H9 (cell line): ENCODE measurements around the gene PPP1R26. TPM values are rescaled to one million over a fixed set of nuclear protein-coding genes. Genes with fewer than 3 reads are reported as not detected.

ENCODE experiments used
- DNase-seq: peaks from one replicate; pipeline ENCODE4 v3.0.0-alpha.2; 2017
- H2AFZ ChIP-seq: one replicate; pipeline ENCODE4 v1.6.1; 2013; ENCODE audit warnings: mild to moderate bottlenecking, low read length, control low read depth, moderate library complexity
- H2AK5ac ChIP-seq: 2 replicates; pipeline ENCODE4 v1.6.1; 2013; ENCODE audit warnings: low read length, control low read depth, mixed read lengths; ENCODE audit not compliant: insufficient read length
- H2BK120ac ChIP-seq: one replicate; pipeline ENCODE4 v1.6.1; 2013; ENCODE audit warnings: low read depth, mild to moderate bottlenecking, low read length, control low read depth, inconsistent platforms; ENCODE audit not compliant: poor library complexity, severe bottlenecking
- H2BK12ac ChIP-seq: 2 replicates; pipeline ENCODE4 v1.6.1; 2013; ENCODE audit warnings: low read length, control low read depth, mixed read lengths, low read depth; ENCODE audit not compliant: insufficient read length
- H2BK15ac ChIP-seq: 2 replicates; pipeline ENCODE4 v1.6.1; 2013; ENCODE audit warnings: low read depth, low read length, control low read depth
- H2BK20ac ChIP-seq: one replicate; pipeline ENCODE4 v1.6.1; 2013; ENCODE audit warnings: low read depth, mild to moderate bottlenecking, low read length, control low read depth, inconsistent platforms; ENCODE audit not compliant: poor library complexity, severe bottlenecking
- H2BK5ac ChIP-seq: 2 replicates; pipeline ENCODE4 v1.6.1; 2013; ENCODE audit warnings: low read length, control low read depth, mixed read lengths; ENCODE audit not compliant: insufficient read length
- H3K14ac ChIP-seq: 2 replicates; pipeline ENCODE4 v1.6.1; 2013; ENCODE audit warnings: low read length, control low read depth; ENCODE audit not compliant: insufficient read depth
- H3K18ac ChIP-seq: 2 replicates; pipeline ENCODE4 v1.6.1; 2013; ENCODE audit warnings: low read depth, mild to moderate bottlenecking, mixed read lengths, low read length, control low read depth; ENCODE audit not compliant: insufficient read length
- H3K23ac ChIP-seq: 2 replicates; pipeline ENCODE4 v1.6.1; 2013; ENCODE audit warnings: low read length, control low read depth, mixed read lengths, low read depth; ENCODE audit not compliant: insufficient read length
- H3K23me2 ChIP-seq: 2 replicates; pipeline ENCODE4 v1.6.1; 2013; ENCODE audit warnings: low read depth, mild to moderate bottlenecking, mixed read lengths, low read length, control low read depth; ENCODE audit not compliant: insufficient read length, poor library complexity, severe bottlenecking
- H3K27ac ChIP-seq: 2 replicates; pipeline ENCODE4 v1.5.1; 2013; ENCODE audit warnings: low read length, control low read depth, mixed read lengths, low read depth; ENCODE audit not compliant: insufficient read length
- H3K27me3 ChIP-seq: 2 replicates; pipeline ENCODE4 v1.6.1; 2013; ENCODE audit warnings: low read length, control low read depth, inconsistent platforms; ENCODE audit not compliant: insufficient read depth
- H3K4ac ChIP-seq: 2 replicates; pipeline ENCODE4 v1.6.1; 2013; ENCODE audit warnings: low read depth, mild to moderate bottlenecking, control low read depth, inconsistent platforms, low read length, moderate library complexity
- H3K4me1 ChIP-seq: 2 replicates; pipeline ENCODE4 v1.6.1; 2013; ENCODE audit warnings: low read length, control low read depth, inconsistent platforms; ENCODE audit not compliant: insufficient read depth
- H3K4me2 ChIP-seq: 2 replicates; pipeline ENCODE4 v1.6.1; 2013; ENCODE audit warnings: low read length, control low read depth, mixed read lengths; ENCODE audit not compliant: insufficient read length, insufficient read depth
- H3K56ac ChIP-seq: 2 replicates; pipeline ENCODE4 v1.6.1; 2013; ENCODE audit warnings: low read depth, mild to moderate bottlenecking, mixed read lengths, low read length, control low read depth; ENCODE audit not compliant: insufficient read length
- H3K79me1 ChIP-seq: 2 replicates; pipeline ENCODE4 v1.6.1; 2013; ENCODE audit warnings: low read depth, mild to moderate bottlenecking, moderate library complexity, low read length, control low read depth, inconsistent platforms; ENCODE audit not compliant: insufficient read depth, poor library complexity, severe bottlenecking
- H3K79me2 ChIP-seq: 2 replicates; pipeline ENCODE4 v1.6.1; 2013; ENCODE audit warnings: low read length, control low read depth, inconsistent platforms; ENCODE audit not compliant: insufficient read depth
- H3K9ac ChIP-seq: 2 replicates; pipeline ENCODE4 v1.6.1; 2013; ENCODE audit warnings: low read length, control low read depth, mixed read lengths; ENCODE audit not compliant: insufficient read length; ENCODE audit errors: extremely low read depth
- H3K9me3 ChIP-seq: one replicate; pipeline ENCODE4 v1.6.1; 2013; ENCODE audit warnings: low read depth, low read length, inconsistent platforms; ENCODE audit not compliant: control insufficient read depth
- H3T11ph ChIP-seq: one replicate; pipeline ENCODE4 v1.6.1; 2013; ENCODE audit warnings: mild to moderate bottlenecking, low read length, control low read depth, inconsistent platforms
- H4K20me1 ChIP-seq: one replicate; pipeline ENCODE4 v1.6.1; 2013; ENCODE audit not compliant: control insufficient read depth, insufficient read length, insufficient read depth
- H4K5ac ChIP-seq: 2 replicates; pipeline ENCODE4 v1.6.1; 2013; ENCODE audit warnings: low read depth, mild to moderate bottlenecking, mixed read lengths, low read length, control low read depth; ENCODE audit not compliant: insufficient read length
- H4K8ac ChIP-seq: replicated peaks from 2 replicates; pipeline ENCODE4 v1.6.1; 2013; ENCODE audit warnings: low read length, control low read depth, mixed read lengths, low read depth; ENCODE audit not compliant: insufficient read length
- H4K91ac ChIP-seq: 2 replicates; pipeline ENCODE4 v1.6.1; 2013; ENCODE audit warnings: low read depth, mild to moderate bottlenecking, moderate library complexity, mixed read lengths, low read length, control low read depth; ENCODE audit not compliant: insufficient read length
- H3K27ac Mint-ChIP-seq, 3 experiments: 2 replicates in 2 of 3; 3 replicates in 1 of 3; pipeline ENCODE4 v1.8.0; 2020 to 2021; ENCODE audit warnings: mixed read lengths in 3 of 3, mild to moderate bottlenecking in 1 of 3, moderate library complexity in 1 of 3
- H3K27me3 Mint-ChIP-seq: 2 replicates; pipeline ENCODE4 v1.8.0; 2021; ENCODE audit warnings: low read depth, mild to moderate bottlenecking, moderate library complexity, mixed read lengths
- H3K36me3 Mint-ChIP-seq, 3 experiments: 2 replicates in 2 of 3; 3 replicates in 1 of 3; pipeline ENCODE4 v1.8.0; 2020 to 2021; ENCODE audit warnings: low read depth in 3 of 3, mixed read lengths in 3 of 3; ENCODE audit not compliant: insufficient read depth in 1 of 3
- H3K4me1 Mint-ChIP-seq, 2 experiments: 2 replicates each; pipeline ENCODE4 v1.8.0; 2020; ENCODE audit warnings: mixed read lengths in 2 of 2
- H3K4me3 Mint-ChIP-seq, 2 experiments: 2 replicates in 1 of 2; 3 replicates in 1 of 2; pipeline ENCODE4 v1.8.0; 2020 to 2021; ENCODE audit warnings: mild to moderate bottlenecking in 2 of 2, mixed read lengths in 2 of 2, moderate library complexity in 1 of 2
- H3K9me3 Mint-ChIP-seq, 2 experiments: 2 replicates in 1 of 2; 3 replicates in 1 of 2; pipeline ENCODE4 v1.8.0; 2020; ENCODE audit warnings: mild to moderate bottlenecking in 2 of 2, mixed read lengths in 2 of 2, moderate library complexity in 1 of 2
- CTCF ChIP-seq: fragments of 200-600 bp; sonication (generic); conservative IDR thresholded peaks from 3 replicates; pipeline ENCODE4 v1.8.0; 2021; ENCODE audit warnings: antibody characterized with exemption, mild to moderate bottlenecking
- WGBS: extraction: QIAGEN DNeasy Blood & Tissue Kit; methylation state at CpG from one replicate; pipeline ENCODE4 v1.1.7; 2013; ENCODE audit warnings: missing lambda C conversion rate, low lambda C conversion rate, mixed read lengths; ENCODE audit not compliant: insufficient read length; ENCODE audit errors: extremely low coverage; 5-methylcytosine and 5-hydroxymethylcytosine counted together
- total RNA-seq: library from RNA; stranded (reverse); gene quantifications from 2 replicates; pipeline ENCODE4 v1.2.1, GENCODE V29; 2021

The PPP1R26 gene
- total RNA-seq, 1 experiment from 2014 or later, result 38.0 TPM

GRCh38 chr9:135463140-135463539 lies 16.4 kb upstream of the PPP1R26 start:
- no peak overlapping the region for H2BK15ac ChIP-seq
- H3K56ac ChIP-seq, result no peak overlapping the region
- Mint-ChIP-seq H3K36me3 (no peaks in the 10 kb centered on the region), H3K27ac (no peak overlapping the region), H3K27me3 (no peaks in the 10 kb centered on the region; the same call in 1 of the 2 replicates), H3K4me3 (no peak overlapping the region), H3K9me3 (no peaks in the 10 kb centered on the region), H3K4me1 (peaks cover 0 to 2% of the 10 kb centered on the region in 2 experiments; a peak in 2 of 4 replicates)
- H2BK5ac ChIP-seq, result no peak overlapping the region
- no CpG with 5 or more reads among the region's 3 CpGs for WGBS
- no peak overlapping the region for H3K4me2 ChIP-seq
- no peak overlapping the region for H3K4ac ChIP-seq
- no peak overlapping the region for H2BK120ac ChIP-seq
- DNase-seq, result no peak
- no peaks in the 10 kb centered on the region for H3K79me1 ChIP-seq
- H4K20me1 ChIP-seq, result no peaks in the 10 kb centered on the region
- no peak overlapping the region for H3T11ph ChIP-seq
- H3K9ac ChIP-seq, result no peak overlapping the region
- H3K27me3 ChIP-seq, result no peaks in the 10 kb centered on the region; the same call in 1 of the 2 replicates
- no peaks in the 10 kb centered on the region for H3K23me2 ChIP-seq
- no peak overlapping the region for H3K18ac ChIP-seq
- H3K4me1 ChIP-seq, result no peaks in the 10 kb centered on the region
- no peak overlapping the region for H4K91ac ChIP-seq
- no peak overlapping the region for H3K14ac ChIP-seq
- no peak overlapping the region for H3K23ac ChIP-seq
- H3K79me2 ChIP-seq, result no peaks in the 10 kb centered on the region
- H4K5ac ChIP-seq, result no peak overlapping the region
- no peak overlapping the region for H4K8ac ChIP-seq
- no peaks in the 10 kb centered on the region for H3K9me3 ChIP-seq
- H2BK20ac ChIP-seq, result no peak overlapping the region
- no peak overlapping the region for H3K27ac ChIP-seq
- H2AFZ ChIP-seq, result no peak overlapping the region
- H2BK12ac ChIP-seq, result no peak overlapping the region
- TF ChIP-seq CTCF, result no peak
- no peak overlapping the region for H2AK5ac ChIP-seq
